Amniotic epithelial cell (primary cell): ENCODE measurements around the gene RUVBL1.

Experiments used
- DNase-seq: peaks from one replicate; pipeline ENCODE4 v3.0.0-alpha.2; 2010; ENCODE audit warnings: low read depth

The RUVBL1 gene

GRCh38 chr3:128083396-128083795, 40.2 kb downstream of the RUVBL1 start:
- DNase-seq: no peak

GRCh38 chr3:128082546-128082945, 41.1 kb downstream of the RUVBL1 start:
- DNase-seq: no peak

DNA sequence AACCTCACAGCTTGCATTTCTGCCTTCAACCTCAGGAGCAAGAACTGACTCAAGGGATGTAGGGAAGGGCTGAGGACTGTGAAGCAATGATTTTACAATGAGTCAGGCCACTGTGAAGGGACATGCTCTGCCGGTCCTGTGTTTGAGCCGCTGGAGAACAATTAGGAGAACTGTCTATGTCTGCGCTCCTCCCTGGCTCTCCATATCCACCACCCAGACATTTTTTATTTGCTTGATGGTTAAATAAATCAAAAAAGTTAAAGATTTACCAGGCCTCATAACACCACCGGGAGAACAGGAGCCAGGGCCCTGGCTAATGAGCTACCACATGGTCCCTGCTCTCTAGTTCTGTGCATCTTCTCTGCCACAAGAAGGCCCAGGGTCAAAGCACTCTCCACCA, 41.8 kb downstream of the RUVBL1 start:
- DNase-seq: no peak

GRCh38 chr3:128081226-128081625, 42.4 kb downstream of the RUVBL1 start:
- DNase-seq: no peak

- peak; percentile 92 for DNase-seq
Measured at GRCh38 chr3:128080323-128081080, 43.1 kb downstream of the RUVBL1 start.

- no peak for DNase-seq
Measured at GRCh38 chr3:128079823-128080222, 43.8 kb downstream of the RUVBL1 start.

GRCh38 chr3:128078875-128079274, 44.7 kb downstream of the RUVBL1 start:
- no peak for DNase-seq

GRCh38 chr3:128078322-128078721, 45.3 kb downstream of the RUVBL1 start:
- no peak for DNase-seq

DNA sequence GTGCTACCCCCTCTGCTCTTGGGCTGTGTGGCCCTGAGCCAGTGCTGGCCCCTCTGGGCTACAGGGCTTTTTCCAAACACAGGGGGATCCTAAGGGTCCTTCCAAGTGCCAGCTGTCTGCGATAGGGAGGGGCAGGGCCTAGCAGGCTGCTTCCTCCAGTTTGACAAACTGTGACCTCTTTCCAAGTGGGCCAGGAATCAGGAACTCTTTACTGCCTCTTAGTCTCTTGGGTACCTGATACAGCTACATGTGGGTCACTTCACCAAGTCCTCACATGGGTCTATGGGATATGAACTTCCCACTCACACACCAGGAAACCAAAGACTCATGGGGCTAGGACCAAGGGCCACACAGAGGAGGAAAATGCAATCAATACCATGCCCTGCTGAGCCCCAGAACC, 45.9 kb downstream of the RUVBL1 start:
- DNase-seq: no peak

GRCh38 chr3:128077202-128077624, 46.4 kb downstream of the RUVBL1 start:
- DNase-seq: no peak

DNA sequence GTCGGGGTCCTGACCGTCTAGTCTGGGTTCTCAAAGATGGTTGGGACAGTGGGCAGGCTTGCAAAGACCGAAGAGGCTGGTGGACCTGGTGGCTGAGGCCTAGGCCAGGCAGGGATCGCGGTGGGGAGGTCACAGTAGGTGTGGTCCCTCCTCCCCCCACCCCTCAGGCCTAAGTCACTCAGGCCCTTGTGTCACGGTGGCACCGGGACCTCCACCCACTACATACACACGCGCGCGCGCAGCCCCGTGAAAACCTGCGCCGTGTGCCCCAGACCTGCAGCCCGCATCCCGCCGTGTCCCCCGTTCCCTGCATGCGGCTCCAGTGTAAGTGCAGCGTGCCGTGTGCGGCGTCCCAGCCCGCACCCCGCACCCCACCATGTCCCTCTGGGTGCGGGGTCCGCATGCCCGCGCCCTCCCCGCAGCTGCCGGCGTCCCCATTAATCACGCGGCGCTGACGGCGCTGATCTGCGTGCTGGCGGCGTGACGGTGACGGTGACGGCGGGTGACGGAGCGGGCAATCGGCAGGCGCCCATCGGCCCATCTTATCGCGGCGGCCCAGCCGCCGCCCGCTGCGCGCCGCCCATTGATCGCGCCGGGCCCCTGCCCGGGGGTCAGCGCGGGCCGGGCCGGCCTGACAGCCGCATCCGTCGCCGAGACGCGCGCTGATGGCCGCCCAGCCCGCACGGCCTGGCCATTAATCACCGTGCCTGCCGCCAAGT, 47.0 kb downstream of the RUVBL1 start:
- DNase-seq: no peak

GRCh38 chr3:128075522-128076482, 47.8 kb downstream of the RUVBL1 start:
- DNase-seq: peak; percentile 70

- DNase-seq: peak; percentile 48
Measured at GRCh38 chr3:128074851-128075521, 48.6 kb downstream of the RUVBL1 start.

DNA sequence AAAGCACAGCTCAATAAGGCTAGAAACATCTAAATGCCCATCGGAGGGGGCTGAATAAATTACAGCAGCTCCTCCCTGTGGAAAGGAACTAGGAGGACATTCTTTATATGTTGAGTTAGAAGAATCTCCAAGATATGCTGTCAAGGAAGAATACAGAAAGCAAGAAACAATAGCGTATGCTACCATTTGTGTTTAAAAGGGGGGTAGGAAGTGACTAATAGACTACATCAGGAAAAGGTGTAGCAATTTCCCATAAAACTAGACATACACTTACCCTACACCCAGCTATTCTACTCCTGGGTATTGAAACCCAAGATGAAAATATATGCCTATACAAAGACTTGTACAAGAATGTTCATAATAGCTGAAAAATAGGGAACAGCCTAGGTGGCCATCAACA, 49.8 kb downstream of the RUVBL1 start:
- DNase-seq: no peak

GRCh38 chr3:128073185-128073725, 50.4 kb downstream of the RUVBL1 start:
- no peak for DNase-seq

DNA sequence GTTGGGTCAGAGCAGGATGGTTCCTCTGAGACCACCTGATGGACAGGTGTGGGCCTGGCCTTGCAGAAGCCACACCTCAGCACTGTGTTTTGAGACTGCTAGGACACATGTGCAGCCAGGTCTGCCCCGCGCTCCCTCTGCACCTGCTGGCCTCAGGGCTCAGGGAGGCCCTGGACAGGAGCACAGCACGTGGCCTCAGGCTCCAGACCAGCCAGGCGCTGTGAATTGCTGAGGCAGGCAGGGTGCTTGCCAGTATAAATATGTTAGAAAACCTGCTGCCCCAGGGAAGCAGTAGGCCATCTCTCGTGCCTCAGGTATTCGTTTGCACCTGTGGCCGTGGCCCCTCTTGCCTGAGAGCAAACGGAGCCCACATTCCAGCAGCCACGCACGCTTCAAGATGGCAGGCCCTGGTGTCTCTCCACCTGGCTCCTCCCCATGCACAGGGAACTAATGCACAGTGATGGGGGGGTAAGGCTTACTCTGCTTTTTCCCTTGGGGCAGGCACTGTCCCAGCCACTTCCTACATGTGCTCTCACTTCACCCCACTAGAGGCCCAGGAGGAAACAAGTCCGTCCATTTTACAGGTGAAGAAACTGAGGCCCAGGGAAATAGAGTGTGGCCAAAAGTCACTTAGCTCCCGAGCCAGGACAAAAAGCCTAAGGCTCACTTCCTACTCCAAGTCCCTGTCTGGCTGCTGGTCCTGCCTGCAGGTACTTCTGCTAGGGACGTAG, 51.0 kb downstream of the RUVBL1 start:
- DNase-seq: no peak

DNA sequence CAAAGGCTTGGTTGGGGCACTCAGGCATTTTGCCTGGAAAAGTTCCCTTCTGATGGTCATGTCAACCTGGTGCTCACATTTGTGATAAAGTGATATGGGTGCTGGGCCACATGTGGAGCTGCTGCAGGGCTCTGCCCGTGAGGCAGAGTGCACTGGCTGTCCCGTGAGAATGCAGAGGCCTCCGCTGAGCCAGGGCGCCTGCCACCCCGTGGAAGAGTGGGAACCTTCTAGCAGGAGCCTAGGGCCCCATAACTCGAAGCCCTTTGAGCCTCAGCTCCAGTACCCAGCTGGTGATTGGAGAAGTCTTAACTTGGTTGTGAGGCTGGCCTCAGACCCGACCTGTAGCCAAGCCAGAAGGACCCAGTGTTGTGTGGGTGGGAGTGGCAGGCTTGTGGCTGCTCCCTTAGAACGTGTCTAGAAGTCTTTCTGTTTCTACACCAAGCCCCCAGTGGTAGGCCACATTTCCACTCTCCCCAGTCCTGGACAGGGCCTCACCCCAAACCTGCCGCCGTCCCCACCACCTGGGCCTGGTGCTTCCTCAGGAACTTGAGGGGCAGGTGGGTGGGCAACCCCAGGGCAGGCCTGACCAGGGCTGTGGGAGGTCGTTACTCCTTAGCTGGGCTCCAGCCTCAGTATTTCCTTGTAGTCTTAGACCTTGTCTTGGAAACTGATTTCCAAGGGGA, 51.7 kb downstream of the RUVBL1 start:
- no peak for DNase-seq

DNA sequence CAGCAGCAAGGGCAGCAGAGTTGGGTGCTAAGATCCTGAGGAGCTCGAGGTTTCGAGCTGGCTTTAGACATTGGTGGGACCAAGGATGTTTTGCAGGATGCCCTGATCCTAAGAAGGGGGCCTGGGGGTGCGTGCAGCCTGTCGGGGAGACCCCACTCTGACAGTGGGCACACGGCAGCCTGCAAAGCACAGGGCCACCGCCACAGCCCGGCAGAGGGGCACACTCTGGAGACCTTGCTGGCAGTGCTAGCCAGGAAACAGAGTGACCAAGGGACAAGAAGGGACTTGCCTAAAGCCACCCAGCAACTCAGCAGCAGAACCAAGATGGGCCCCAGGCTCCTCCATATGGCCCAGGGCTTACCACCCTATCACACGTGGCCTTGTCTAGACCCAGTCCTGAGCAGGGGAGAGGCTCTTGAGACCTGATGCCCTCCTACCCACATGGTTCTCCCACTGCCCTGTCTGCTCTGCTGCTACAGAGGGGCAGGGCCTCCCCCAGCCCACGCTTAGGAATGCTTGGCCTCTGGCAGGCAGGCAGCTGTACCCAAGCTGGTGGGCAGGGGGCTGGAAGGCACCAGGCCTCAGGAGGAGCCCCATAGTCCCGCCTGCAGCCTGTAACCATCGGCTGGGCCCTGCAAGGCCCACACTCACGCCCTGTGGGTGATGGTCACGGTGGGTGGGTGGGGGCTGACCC, 52.6 kb downstream of the RUVBL1 start:
- no peak for DNase-seq

GRCh38 chr3:128069271-128069670, 54.3 kb downstream of the RUVBL1 start:
- DNase-seq: no peak
